Activated CD4-positive, alpha-beta T cell treated with anti-CD3 and anti-CD28 coated beads for 1 hour (primary cell): ENCODE data around the gene TIMP1.
A peak's percentile ranks its signal among the peaks of the same experiment; 100 is the strongest.

Source experiments
- DNase-seq: peaks from one replicate; pipeline ENCODE4 v3.0.0-alpha.2; 2020

Gene TIMP1

GRCh38 chrX:47608130-47608810 is 26.0 kb downstream of the TIMP1 start:
- no peak for DNase-seq

- DNase-seq = no peak
Measured at GRCh38 chrX:47610511-47610910, 28.3 kb downstream of the TIMP1 start.

DNA sequence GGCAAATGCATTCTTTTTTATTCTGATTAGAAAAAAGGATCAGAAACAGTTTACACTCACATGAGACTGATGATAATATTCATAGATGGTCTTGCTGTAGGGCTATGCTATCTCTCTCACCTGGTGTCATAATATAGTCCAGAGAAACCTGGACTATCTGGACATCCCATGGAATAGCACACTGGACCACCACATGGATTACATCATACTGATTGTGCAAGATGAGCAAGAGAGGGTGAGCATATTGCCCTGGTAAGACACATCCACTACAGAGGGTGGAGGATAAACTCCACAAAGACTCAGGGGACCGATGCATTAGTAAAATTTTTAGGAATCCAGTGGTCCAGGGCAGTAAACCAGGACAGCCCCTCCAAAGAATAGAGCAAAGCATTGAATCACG is 29.3 kb downstream of the TIMP1 start:
- no peak for DNase-seq

DNA sequence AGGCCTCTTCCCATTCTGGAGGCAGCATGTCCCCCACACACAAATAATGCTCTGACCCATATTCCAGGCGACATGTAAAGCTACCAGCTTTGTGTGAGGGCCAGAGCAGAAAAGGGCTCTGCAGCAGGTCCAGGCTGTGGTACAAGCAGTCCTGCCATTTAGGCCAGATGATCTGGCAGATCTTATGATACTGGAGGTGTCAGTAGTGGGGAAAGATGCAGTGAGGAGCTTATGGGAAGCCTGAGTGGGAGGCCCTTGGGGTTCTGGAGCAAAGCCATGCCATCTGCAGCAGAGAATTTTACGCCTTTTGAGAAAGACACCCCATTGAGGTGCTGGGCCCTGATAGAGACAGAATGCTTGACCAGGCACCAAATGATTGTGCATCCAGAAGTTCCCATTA is 29.7 kb downstream of the TIMP1 start:
- no peak for DNase-seq

DNA sequence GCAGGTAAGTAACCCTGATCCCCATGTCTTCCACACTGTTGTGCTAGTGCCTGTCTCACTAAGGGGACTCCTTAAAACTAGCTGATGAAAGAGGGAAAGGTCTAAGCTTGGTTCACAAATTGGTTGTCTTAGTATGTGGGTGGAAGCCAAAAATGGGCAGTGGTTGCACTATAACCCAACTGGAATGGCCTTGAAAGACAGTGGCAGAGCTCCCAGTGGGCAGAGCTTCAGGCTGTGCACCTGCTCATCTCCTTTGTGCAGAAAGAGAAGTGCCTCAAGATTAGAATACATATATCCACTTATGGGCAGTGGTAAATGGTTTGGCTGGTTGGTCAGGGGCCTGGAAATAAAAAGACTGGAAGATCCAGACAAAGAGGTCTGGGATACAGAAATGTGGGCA is 30.2 kb downstream of the TIMP1 start:
- no peak for DNase-seq

GRCh38 chrX:47613082-47613481 is 30.8 kb downstream of the TIMP1 start:
- no peak for DNase-seq

DNA sequence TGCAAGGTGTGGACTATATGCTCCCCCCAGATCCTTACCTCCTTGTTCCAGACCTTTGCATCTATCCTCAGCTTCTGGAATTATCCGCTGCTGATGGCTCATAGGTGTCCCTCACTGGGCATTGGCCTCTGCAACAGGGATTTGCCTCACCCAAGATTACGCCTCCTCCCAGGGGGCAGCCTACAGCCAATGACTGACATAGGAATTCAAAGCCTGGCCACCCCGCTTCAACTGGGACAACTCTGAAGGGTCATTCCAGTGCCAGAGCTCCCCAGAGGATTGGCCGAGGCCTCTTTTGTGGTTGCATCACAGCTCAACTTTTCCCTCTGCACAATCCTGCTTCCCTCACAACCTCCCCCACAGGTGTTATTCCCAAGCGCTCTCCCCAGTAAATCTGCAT is 32.4 kb downstream of the TIMP1 start:
- no peak for DNase-seq

DNA sequence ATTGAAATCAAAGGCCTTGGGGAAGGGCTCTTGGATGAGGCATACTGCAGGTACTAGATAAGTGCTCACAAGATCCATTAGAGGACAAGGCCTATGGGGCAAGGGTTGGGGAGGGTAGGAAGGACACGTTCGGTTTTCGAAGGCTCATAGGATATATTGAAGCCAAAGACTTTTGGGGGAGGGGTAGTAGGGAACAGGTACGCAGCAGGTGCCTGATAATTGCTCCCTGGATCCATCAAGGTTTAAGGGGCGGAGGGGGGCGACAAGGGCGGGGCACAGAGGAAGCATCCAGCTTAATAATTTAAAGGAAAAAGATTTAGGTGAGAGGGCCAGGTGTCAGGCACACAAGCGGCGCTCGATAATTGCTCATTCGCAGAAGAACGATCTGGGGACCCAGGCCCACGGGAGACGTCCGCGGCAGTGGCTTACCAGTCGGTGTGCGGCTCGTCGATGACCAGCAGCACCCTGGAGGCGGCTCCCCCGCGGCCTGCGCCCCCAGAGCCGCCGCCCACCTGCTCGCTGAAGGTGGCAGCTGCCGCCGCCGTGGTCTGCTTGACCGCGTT is 36.8 kb downstream of the TIMP1 start:
- DNase-seq = no peak

GRCh38 chrX:47619486-47620302 is 37.5 kb downstream of the TIMP1 start, which contains the start of gene SYN1:
SYN1 (minus strand) TSS chrX:47619857; CDS start chrX:47619728, 129 bp downstream.
- DNase-seq = peak; percentile 67

GRCh38 chrX:47620303-47620685 is 38.1 kb downstream of the TIMP1 start:
- no peak for DNase-seq

DNA sequence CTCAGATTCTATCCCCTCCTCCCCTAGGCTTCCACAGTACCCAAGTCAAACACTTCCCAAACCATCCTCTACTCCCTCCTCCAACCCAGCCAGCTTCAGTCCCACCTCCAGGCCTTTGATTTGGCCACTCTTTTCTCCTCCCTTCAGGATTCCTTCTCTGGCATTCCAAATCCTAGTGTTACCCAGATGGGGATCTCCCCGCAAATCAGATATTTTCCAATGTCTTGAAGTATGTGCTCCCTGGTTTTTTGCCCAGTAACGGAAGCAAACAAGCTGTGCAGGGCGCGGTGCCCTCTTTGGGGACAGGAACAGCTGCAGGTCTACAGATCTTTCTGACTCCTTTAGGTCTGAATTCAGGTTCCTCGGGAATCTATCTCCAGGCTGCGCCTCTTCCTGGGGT is 39.6 kb downstream of the TIMP1 start:
- DNase-seq = no peak

DNA sequence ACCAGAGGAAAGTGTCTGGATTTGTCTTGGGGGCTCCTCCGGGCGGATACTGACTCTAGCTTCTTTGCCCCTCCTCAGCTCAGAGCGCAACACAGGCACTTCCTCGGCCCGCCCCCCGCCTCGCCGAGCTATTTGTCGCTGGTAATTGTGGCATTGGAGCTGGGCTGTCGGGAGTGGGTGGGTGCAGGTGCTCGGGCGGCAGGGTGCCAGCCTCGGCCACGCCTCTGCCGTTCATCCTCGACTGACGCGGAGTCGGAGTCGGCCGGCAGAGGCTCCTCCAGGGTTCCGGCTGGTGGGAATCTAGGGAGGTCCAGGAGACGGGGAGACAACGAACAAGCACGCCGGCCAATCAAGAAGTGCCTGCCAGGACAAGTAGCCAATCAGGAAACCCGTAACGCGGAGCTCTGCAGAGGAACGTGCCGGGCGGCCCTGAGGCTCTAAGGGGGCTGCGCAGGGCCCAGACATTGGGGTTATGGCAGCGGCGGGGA is 41.3 kb downstream of the TIMP1 start:
- peak; percentile 12 for DNase-seq

- no peak for DNase-seq
Measured at GRCh38 chrX:47625365-47625764, 43.1 kb downstream of the TIMP1 start.

DNA sequence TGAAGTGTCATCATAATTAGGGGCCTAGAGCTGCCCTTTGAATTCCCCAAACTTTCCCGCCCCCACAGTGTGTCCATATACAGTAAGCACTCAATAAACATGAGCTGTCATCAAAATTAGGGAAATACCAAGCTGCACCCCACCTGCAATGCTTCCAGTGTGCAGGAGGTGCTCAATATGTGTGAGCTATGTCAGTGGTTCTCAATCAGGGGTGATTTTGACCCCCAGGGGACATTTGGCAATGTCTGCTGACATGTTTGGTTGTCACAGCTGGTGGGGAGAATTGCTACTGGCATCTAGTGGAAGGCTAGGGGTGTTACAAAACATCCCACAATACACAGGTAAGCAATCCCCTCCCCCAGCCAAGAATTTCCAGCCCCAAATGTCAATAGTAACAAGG is 46.7 kb downstream of the TIMP1 start:
- no peak for DNase-seq

DNA sequence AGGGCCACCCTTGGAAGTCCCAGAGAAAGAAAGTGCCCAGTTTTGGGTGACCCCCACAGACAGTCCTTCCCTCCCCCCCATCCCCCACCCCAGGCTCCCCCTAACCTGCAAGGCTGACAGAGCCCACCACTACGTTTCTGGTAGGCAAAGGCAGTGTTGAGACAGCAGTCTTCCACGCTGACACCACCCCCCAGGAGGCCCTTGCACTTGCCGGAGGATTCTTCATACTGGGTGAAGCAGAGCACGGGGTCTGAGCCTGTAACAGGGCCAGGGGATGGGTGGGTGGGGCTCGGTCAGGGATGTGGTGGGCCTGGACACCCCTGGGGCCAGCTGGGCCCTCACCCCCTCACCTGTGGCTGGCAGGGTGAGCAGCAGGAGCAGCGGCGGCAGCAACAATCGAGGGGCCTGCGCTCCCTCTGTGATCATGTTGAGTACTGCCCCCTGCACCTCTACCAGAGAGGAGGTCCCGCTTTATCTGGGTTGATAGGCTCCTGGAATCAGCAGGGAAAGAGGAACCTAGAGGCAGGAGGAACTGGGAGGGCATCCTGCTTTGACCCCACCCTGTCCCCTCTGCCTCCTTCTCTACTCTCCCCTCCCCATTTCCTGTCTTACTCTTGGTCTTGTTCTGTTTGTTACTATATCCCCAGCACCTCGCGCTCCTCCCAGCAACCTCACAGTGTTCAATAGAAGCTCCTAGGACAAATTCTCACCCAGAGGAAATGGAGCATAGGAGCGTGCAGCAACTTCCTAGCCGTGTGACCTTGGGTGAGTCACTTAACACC is 47.4 kb downstream of the TIMP1 start, which contains the start of gene CFP:
Gene CFP (minus strand): TSS at position 512 of the 782 bp plus-strand sequence. CDS start 86 bp downstream, at position 426.
- DNase-seq = no peak

DNA sequence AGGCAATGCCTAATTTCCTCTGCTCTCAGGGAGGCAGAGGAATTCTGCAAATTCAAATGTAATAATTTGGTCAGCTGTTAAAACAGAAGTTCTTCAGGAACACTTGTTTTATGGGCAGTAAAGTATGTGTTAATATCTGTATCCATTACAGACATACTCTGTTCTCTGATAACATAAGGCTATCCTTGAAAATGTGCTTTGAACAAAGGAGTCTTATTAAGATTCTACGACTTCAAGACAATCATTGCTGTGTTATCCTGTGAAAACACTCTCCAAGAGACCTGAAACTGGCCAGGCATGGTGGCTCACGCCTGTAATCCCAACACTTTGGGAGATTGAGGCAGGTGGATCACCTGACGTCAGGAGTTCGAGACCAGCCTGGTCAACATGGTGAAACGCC is 49.4 kb downstream of the TIMP1 start:
- no peak for DNase-seq

DNA sequence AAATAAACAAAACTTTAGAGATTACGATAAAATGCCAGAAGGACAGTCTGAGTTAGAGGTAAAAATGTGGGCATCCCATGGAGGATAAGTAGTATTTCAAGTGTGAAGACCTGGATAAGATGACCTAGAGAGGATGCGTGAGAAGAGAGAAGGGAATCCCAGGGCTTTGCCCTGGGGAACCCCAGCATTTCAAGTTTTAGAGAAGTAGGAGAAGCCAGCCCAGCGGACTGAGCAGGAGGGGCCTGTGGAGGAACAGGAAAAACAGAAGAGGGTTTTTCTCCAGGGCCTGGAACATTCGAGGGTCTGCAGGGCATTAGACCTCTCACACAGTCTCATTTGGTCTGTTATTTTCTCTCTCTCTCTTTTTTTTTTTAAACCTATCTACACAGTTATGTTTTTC is 50.4 kb downstream of the TIMP1 start:
- no peak for DNase-seq

GRCh38 chrX:47633689-47634590 is 51.7 kb downstream of the TIMP1 start:
- DNase-seq = no peak

GRCh38 chrX:47634871-47635575 is 52.8 kb downstream of the TIMP1 start:
- DNase-seq = no peak
